Body of pancreas (tissue), 4 donors: ENCODE data around the gene CNTNAP2.

Experiments
- POLR2A ChIP-seq, 3 donors: fragments of 450-650 bp; IDR thresholded peaks; one replicate each; pipeline ENCODE4 v1.6.1; 2016; ENCODE audit warnings: antibody characterized with exemption in 3 of 3, mild to moderate bottlenecking in 2 of 3
- TF ChIP-seq, protein P1 (sequence below), 7 experiments: fragments of 450-650 bp in 4 of 7; fragments of 200-600 bp in 3 of 7; sonication (generic) in 3 of 7; IDR thresholded peaks; one replicate each; pipeline ENCODE4 v1.5.1; 2016 to 2019; ENCODE audit warnings: antibody characterized with exemption in 7 of 7

DNA sequence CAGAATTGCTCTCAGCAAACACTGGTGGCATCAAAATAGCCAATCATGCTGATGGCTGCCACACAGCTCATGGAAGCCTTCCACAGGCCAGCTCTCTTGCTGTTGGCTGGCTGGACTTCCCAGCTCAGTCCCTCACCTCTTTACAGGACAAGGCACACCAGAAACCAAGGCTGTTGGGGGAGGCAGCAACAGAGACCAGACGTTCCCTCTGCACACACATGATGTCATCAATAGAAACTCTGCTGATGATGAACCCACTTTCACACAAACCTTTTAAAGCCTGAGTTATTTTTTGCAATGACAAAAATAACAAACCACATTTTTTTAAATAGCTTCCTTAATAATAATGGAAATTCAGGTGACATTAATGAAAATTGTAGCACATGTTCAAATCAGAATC lies 2173.0 kb downstream of the CNTNAP2 start:
- no peak for TF ChIP-seq POLR2A (IDR thresholded peaks at IDR 0.05)
- TF ChIP-seq, protein P1, sequence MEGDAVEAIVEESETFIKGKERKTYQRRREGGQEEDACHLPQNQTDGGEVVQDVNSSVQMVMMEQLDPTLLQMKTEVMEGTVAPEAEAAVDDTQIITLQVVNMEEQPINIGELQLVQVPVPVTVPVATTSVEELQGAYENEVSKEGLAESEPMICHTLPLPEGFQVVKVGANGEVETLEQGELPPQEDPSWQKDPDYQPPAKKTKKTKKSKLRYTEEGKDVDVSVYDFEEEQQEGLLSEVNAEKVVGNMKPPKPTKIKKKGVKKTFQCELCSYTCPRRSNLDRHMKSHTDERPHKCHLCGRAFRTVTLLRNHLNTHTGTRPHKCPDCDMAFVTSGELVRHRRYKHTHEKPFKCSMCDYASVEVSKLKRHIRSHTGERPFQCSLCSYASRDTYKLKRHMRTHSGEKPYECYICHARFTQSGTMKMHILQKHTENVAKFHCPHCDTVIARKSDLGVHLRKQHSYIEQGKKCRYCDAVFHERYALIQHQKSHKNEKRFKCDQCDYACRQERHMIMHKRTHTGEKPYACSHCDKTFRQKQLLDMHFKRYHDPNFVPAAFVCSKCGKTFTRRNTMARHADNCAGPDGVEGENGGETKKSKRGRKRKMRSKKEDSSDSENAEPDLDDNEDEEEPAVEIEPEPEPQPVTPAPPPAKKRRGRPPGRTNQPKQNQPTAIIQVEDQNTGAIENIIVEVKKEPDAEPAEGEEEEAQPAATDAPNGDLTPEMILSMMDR (IDR thresholded peaks at IDR 0.05): no peak
